H9 (cell line): Measurements from ENCODE around the gene CFAP100. TPM values are rescaled to one million over a fixed set of nuclear protein-coding genes. Genes with fewer than 3 reads are reported as not detected.

ENCODE experiments used
- DNase-seq: peaks from one replicate; pipeline ENCODE4 v3.0.0-alpha.2; 2017
- H2AFZ ChIP-seq: one replicate; pipeline ENCODE4 v1.6.1; 2013; ENCODE audit warnings: mild to moderate bottlenecking, low read length, control low read depth, moderate library complexity
- H2AK5ac ChIP-seq: 2 replicates; pipeline ENCODE4 v1.6.1; 2013; ENCODE audit warnings: low read length, control low read depth, mixed read lengths; ENCODE audit not compliant: insufficient read length
- H2BK120ac ChIP-seq: one replicate; pipeline ENCODE4 v1.6.1; 2013; ENCODE audit warnings: low read depth, mild to moderate bottlenecking, low read length, control low read depth, inconsistent platforms; ENCODE audit not compliant: poor library complexity, severe bottlenecking
- H2BK12ac ChIP-seq: 2 replicates; pipeline ENCODE4 v1.6.1; 2013; ENCODE audit warnings: low read length, control low read depth, mixed read lengths, low read depth; ENCODE audit not compliant: insufficient read length
- H2BK15ac ChIP-seq: 2 replicates; pipeline ENCODE4 v1.6.1; 2013; ENCODE audit warnings: low read depth, low read length, control low read depth
- H2BK20ac ChIP-seq: one replicate; pipeline ENCODE4 v1.6.1; 2013; ENCODE audit warnings: low read depth, mild to moderate bottlenecking, low read length, control low read depth, inconsistent platforms; ENCODE audit not compliant: poor library complexity, severe bottlenecking
- H2BK5ac ChIP-seq: 2 replicates; pipeline ENCODE4 v1.6.1; 2013; ENCODE audit warnings: low read length, control low read depth, mixed read lengths; ENCODE audit not compliant: insufficient read length
- H3K14ac ChIP-seq: 2 replicates; pipeline ENCODE4 v1.6.1; 2013; ENCODE audit warnings: low read length, control low read depth; ENCODE audit not compliant: insufficient read depth
- H3K18ac ChIP-seq: 2 replicates; pipeline ENCODE4 v1.6.1; 2013; ENCODE audit warnings: low read depth, mild to moderate bottlenecking, mixed read lengths, low read length, control low read depth; ENCODE audit not compliant: insufficient read length
- H3K23ac ChIP-seq: 2 replicates; pipeline ENCODE4 v1.6.1; 2013; ENCODE audit warnings: low read length, control low read depth, mixed read lengths, low read depth; ENCODE audit not compliant: insufficient read length
- H3K23me2 ChIP-seq: 2 replicates; pipeline ENCODE4 v1.6.1; 2013; ENCODE audit warnings: low read depth, mild to moderate bottlenecking, mixed read lengths, low read length, control low read depth; ENCODE audit not compliant: insufficient read length, poor library complexity, severe bottlenecking
- H3K27ac ChIP-seq: 2 replicates; pipeline ENCODE4 v1.5.1; 2013; ENCODE audit warnings: low read length, control low read depth, mixed read lengths, low read depth; ENCODE audit not compliant: insufficient read length
- H3K27me3 ChIP-seq: 2 replicates; pipeline ENCODE4 v1.6.1; 2013; ENCODE audit warnings: low read length, control low read depth, inconsistent platforms; ENCODE audit not compliant: insufficient read depth
- H3K4ac ChIP-seq: 2 replicates; pipeline ENCODE4 v1.6.1; 2013; ENCODE audit warnings: low read depth, mild to moderate bottlenecking, control low read depth, inconsistent platforms, low read length, moderate library complexity
- H3K4me1 ChIP-seq: 2 replicates; pipeline ENCODE4 v1.6.1; 2013; ENCODE audit warnings: low read length, control low read depth, inconsistent platforms; ENCODE audit not compliant: insufficient read depth
- H3K4me2 ChIP-seq: 2 replicates; pipeline ENCODE4 v1.6.1; 2013; ENCODE audit warnings: low read length, control low read depth, mixed read lengths; ENCODE audit not compliant: insufficient read length, insufficient read depth
- H3K56ac ChIP-seq: 2 replicates; pipeline ENCODE4 v1.6.1; 2013; ENCODE audit warnings: low read depth, mild to moderate bottlenecking, mixed read lengths, low read length, control low read depth; ENCODE audit not compliant: insufficient read length
- H3K79me1 ChIP-seq: 2 replicates; pipeline ENCODE4 v1.6.1; 2013; ENCODE audit warnings: low read depth, mild to moderate bottlenecking, moderate library complexity, low read length, control low read depth, inconsistent platforms; ENCODE audit not compliant: insufficient read depth, poor library complexity, severe bottlenecking
- H3K79me2 ChIP-seq: 2 replicates; pipeline ENCODE4 v1.6.1; 2013; ENCODE audit warnings: low read length, control low read depth, inconsistent platforms; ENCODE audit not compliant: insufficient read depth
- H3K9ac ChIP-seq: 2 replicates; pipeline ENCODE4 v1.6.1; 2013; ENCODE audit warnings: low read length, control low read depth, mixed read lengths; ENCODE audit not compliant: insufficient read length; ENCODE audit errors: extremely low read depth
- H3K9me3 ChIP-seq: one replicate; pipeline ENCODE4 v1.6.1; 2013; ENCODE audit warnings: low read depth, low read length, inconsistent platforms; ENCODE audit not compliant: control insufficient read depth
- H3T11ph ChIP-seq: one replicate; pipeline ENCODE4 v1.6.1; 2013; ENCODE audit warnings: mild to moderate bottlenecking, low read length, control low read depth, inconsistent platforms
- H4K20me1 ChIP-seq: one replicate; pipeline ENCODE4 v1.6.1; 2013; ENCODE audit not compliant: control insufficient read depth, insufficient read length, insufficient read depth
- H4K5ac ChIP-seq: 2 replicates; pipeline ENCODE4 v1.6.1; 2013; ENCODE audit warnings: low read depth, mild to moderate bottlenecking, mixed read lengths, low read length, control low read depth; ENCODE audit not compliant: insufficient read length
- H4K8ac ChIP-seq: replicated peaks from 2 replicates; pipeline ENCODE4 v1.6.1; 2013; ENCODE audit warnings: low read length, control low read depth, mixed read lengths, low read depth; ENCODE audit not compliant: insufficient read length
- H4K91ac ChIP-seq: 2 replicates; pipeline ENCODE4 v1.6.1; 2013; ENCODE audit warnings: low read depth, mild to moderate bottlenecking, moderate library complexity, mixed read lengths, low read length, control low read depth; ENCODE audit not compliant: insufficient read length
- H3K27ac Mint-ChIP-seq, 3 experiments: 2 replicates in 2 of 3; 3 replicates in 1 of 3; pipeline ENCODE4 v1.8.0; 2020 to 2021; ENCODE audit warnings: mixed read lengths in 3 of 3, mild to moderate bottlenecking in 1 of 3, moderate library complexity in 1 of 3
- H3K27me3 Mint-ChIP-seq: 2 replicates; pipeline ENCODE4 v1.8.0; 2021; ENCODE audit warnings: low read depth, mild to moderate bottlenecking, moderate library complexity, mixed read lengths
- H3K36me3 Mint-ChIP-seq, 3 experiments: 2 replicates in 2 of 3; 3 replicates in 1 of 3; pipeline ENCODE4 v1.8.0; 2020 to 2021; ENCODE audit warnings: low read depth in 3 of 3, mixed read lengths in 3 of 3; ENCODE audit not compliant: insufficient read depth in 1 of 3
- H3K4me1 Mint-ChIP-seq, 2 experiments: 2 replicates each; pipeline ENCODE4 v1.8.0; 2020; ENCODE audit warnings: mixed read lengths in 2 of 2
- H3K4me3 Mint-ChIP-seq, 2 experiments: 2 replicates in 1 of 2; 3 replicates in 1 of 2; pipeline ENCODE4 v1.8.0; 2020 to 2021; ENCODE audit warnings: mild to moderate bottlenecking in 2 of 2, mixed read lengths in 2 of 2, moderate library complexity in 1 of 2
- H3K9me3 Mint-ChIP-seq, 2 experiments: 2 replicates in 1 of 2; 3 replicates in 1 of 2; pipeline ENCODE4 v1.8.0; 2020; ENCODE audit warnings: mild to moderate bottlenecking in 2 of 2, mixed read lengths in 2 of 2, moderate library complexity in 1 of 2
- CTCF ChIP-seq: fragments of 200-600 bp; sonication (generic); conservative IDR thresholded peaks from 3 replicates; pipeline ENCODE4 v1.8.0; 2021; ENCODE audit warnings: antibody characterized with exemption, mild to moderate bottlenecking
- WGBS: extraction: QIAGEN DNeasy Blood & Tissue Kit; methylation state at CpG from one replicate; pipeline ENCODE4 v1.1.7; 2013; ENCODE audit warnings: missing lambda C conversion rate, low lambda C conversion rate, mixed read lengths; ENCODE audit not compliant: insufficient read length; ENCODE audit errors: extremely low coverage; 5-methylcytosine and 5-hydroxymethylcytosine counted together
- total RNA-seq: library from RNA; stranded (reverse); gene quantifications from 2 replicates; pipeline ENCODE4 v1.2.1, GENCODE V29; 2021

Gene CFAP100
- total RNA-seq, 1 experiment from 2014 or later, result 0.44 TPM

- no peak overlapping the region for H3K23ac ChIP-seq
- peak overlapping the region; percentile 59 to 72 for H3K4me3 Mint-ChIP-seq
- no peak overlapping the region for H3T11ph ChIP-seq
- no peak overlapping the region for H2BK12ac ChIP-seq
- peaks cover 11 to 12% of the 10 kb centered on the region in 2 experiments for H3K4me1 Mint-ChIP-seq
- WGBS, result no CpG with 5 or more reads among the region's 30 CpGs
- no peak overlapping the region for H2BK20ac ChIP-seq
- H4K20me1 ChIP-seq, result no peaks in the 10 kb centered on the region
- H4K8ac ChIP-seq, result no peak overlapping the region
- no peak overlapping the region for H3K27ac Mint-ChIP-seq
- no peaks in the 10 kb centered on the region for H3K79me1 ChIP-seq
- H3K18ac ChIP-seq, result no peak overlapping the region
- no peaks in the 10 kb centered on the region for H3K4me1 ChIP-seq
- no peaks in the 10 kb centered on the region; a peak in 1 of 7 replicates for H3K36me3 Mint-ChIP-seq
- no peak overlapping the region for H4K91ac ChIP-seq
- no peaks in the 10 kb centered on the region; a peak in 1 of 5 replicates for H3K9me3 Mint-ChIP-seq
- peaks cover 16% of the 10 kb centered on the region; the same call in 1 of the 2 replicates for H3K27me3 ChIP-seq
- no peak overlapping the region for H2AFZ ChIP-seq
- no peak for DNase-seq
- no peak overlapping the region for H3K4ac ChIP-seq
- TF ChIP-seq CTCF, result no peak; the same call in 2 of the 3 replicates
- no peaks in the 10 kb centered on the region for H3K9me3 ChIP-seq
- H2BK5ac ChIP-seq, result no peak overlapping the region
- no peaks in the 10 kb centered on the region for H3K23me2 ChIP-seq
- no peak overlapping the region for H2BK15ac ChIP-seq
- no peak overlapping the region for H2AK5ac ChIP-seq
- H3K79me2 ChIP-seq, result no peaks in the 10 kb centered on the region
- H4K5ac ChIP-seq, result no peak overlapping the region
- H3K14ac ChIP-seq, result no peak overlapping the region
- peaks cover 73% of the 10 kb centered on the region for H3K27me3 Mint-ChIP-seq
- no peak overlapping the region for H3K27ac ChIP-seq
- H2BK120ac ChIP-seq, result no peak overlapping the region
- H3K9ac ChIP-seq, result no peak overlapping the region
- no peak overlapping the region for H3K56ac ChIP-seq
- peak overlapping the region; percentile 27 for H3K4me2 ChIP-seq
These were observed 240 bp downstream of the CFAP100 start for GRCh38 chr3:126394977-126395321.
